ENCODE data around the gene PRKN. TPM values are rescaled to one million over a fixed set of nuclear protein-coding genes. Genes with fewer than 3 reads are reported as not detected.
A peak's percentile ranks its signal among the peaks of the same experiment; 100 is the strongest.

Gene PRKN
- total and polyA plus RNA-seq, 9 of the 15 experiments (the other 6 are each of a cell fraction or from before 2014, with no cell fraction given): 0.03 to 0.96 (median 0.15) TPM; not detected in 2

- Histone ChIP-seq H3K4me3 (no peak overlapping the region), H2AFZ (ENCODE audit: low read depth, low read length) (no peak overlapping the region), H3K27ac (ENCODE audit: extremely low read depth, low read depth, low read length) (no peak overlapping the region), H3K9ac (ENCODE audit: insufficient read depth in 1 of 2, low read depth in 2 of 2, low read length in 2 of 2) (no peak overlapping the region), H3K9me1 (ENCODE audit: control insufficient read depth, insufficient read depth, low read length) (no peaks in the 10 kb centered on the region), H3K4me2 (ENCODE audit: insufficient read depth, low read length) (no peak overlapping the region), H4K20me1 (replicated peaks; ENCODE audit: control insufficient read depth, insufficient read depth, low read length) (no peaks in the 10 kb centered on the region), H3K9me3 (replicated peaks; ENCODE audit: control insufficient read depth, insufficient read depth, low read depth, low read length) (no peaks in the 10 kb centered on the region), H3K4me1 (replicated peaks in 1 of 2; ENCODE audit: control insufficient read depth in 2 of 2, insufficient read depth in 2 of 2, low read length in 2 of 2) (no peaks in the 10 kb centered on the region), H3K79me2 (ENCODE audit: control insufficient read depth, insufficient read depth, low read length) (no peaks in the 10 kb centered on the region), H3K36me3 (ENCODE audit: control insufficient read depth, insufficient read depth, low read length) (no peaks in the 10 kb centered on the region), H3K27me3 (ENCODE audit: control insufficient read depth in 2 of 2, insufficient read depth in 2 of 2, low read length in 2 of 2) (peaks cover 2 to 7% of the 10 kb centered on the region in 2 experiments; a peak in 1 of 5 replicates)
- 1% methylated on average over 4 of the region's 4 CpGs for WGBS (ENCODE audit: insufficient coverage, low coverage, missing lambda C conversion rate)
- no peak for FAIRE-seq
- POLR2A ChIA-PET: no interaction called here
- no peak for DNase-seq (ENCODE audit: extremely low read depth in 1 of 4, low spot score in 3 of 4)
- in situ Hi-C loops (cut with MboI): no loop called here
- no peak for ATAC-seq
- BruUV-seq (replicated peaks): no TSS peak
- CTCF ChIA-PET (ENCODE audit: low intra/inter-chr PET ratio): no interaction called here
- intact Hi-C loops (cut with micrococcal nuclease): no loop called here
- peak; percentile 33; the same call in 1 of the 2 replicates for TF ChIP-seq ZNF134 (CRISPR knock-in tag; conservative IDR thresholded peaks at IDR 0.05)
- no peak for TF ChIP-seq ZFP30 (CRISPR knock-in tag; IDR thresholded peaks at IDR 0.05; ENCODE audit: borderline replicate concordance)
Observed at GRCh38 chr6:161815965-161816364, 911.6 kb downstream of the PRKN start.

GRCh38 chr6:161813156-161813555 lies 914.4 kb downstream of the PRKN start:
- Histone ChIP-seq H3K27ac (ENCODE audit: extremely low read depth, low read depth, low read length) (no peak overlapping the region), H2AFZ (ENCODE audit: low read depth, low read length) (no peak overlapping the region), H3K4me1 (replicated peaks in 1 of 2; ENCODE audit: control insufficient read depth in 2 of 2, insufficient read depth in 2 of 2, low read length in 2 of 2) (no peaks in the 10 kb centered on the region), H3K36me3 (ENCODE audit: control insufficient read depth, insufficient read depth, low read length) (no peaks in the 10 kb centered on the region), H3K9me3 (replicated peaks; ENCODE audit: control insufficient read depth, insufficient read depth, low read depth, low read length) (no peaks in the 10 kb centered on the region), H3K4me3 (no peak overlapping the region), H3K9ac (ENCODE audit: insufficient read depth in 1 of 2, low read depth in 2 of 2, low read length in 2 of 2) (no peak overlapping the region), H3K27me3 (ENCODE audit: control insufficient read depth in 2 of 2, insufficient read depth in 2 of 2, low read length in 2 of 2) (peaks cover 2 to 7% of the 10 kb centered on the region in 2 experiments; a peak in 1 of 5 replicates), H3K79me2 (ENCODE audit: control insufficient read depth, insufficient read depth, low read length) (no peaks in the 10 kb centered on the region), H3K4me2 (ENCODE audit: insufficient read depth, low read length) (no peak overlapping the region), H3K9me1 (ENCODE audit: control insufficient read depth, insufficient read depth, low read length) (no peaks in the 10 kb centered on the region), H4K20me1 (replicated peaks; ENCODE audit: control insufficient read depth, insufficient read depth, low read length) (no peaks in the 10 kb centered on the region)
- ChIA-PET CTCF (ENCODE audit: low intra/inter-chr PET ratio) (no interaction called here), POLR2A (no interaction called here)
- 2% methylated on average over 8 of the region's 8 CpGs for WGBS (ENCODE audit: insufficient coverage, low coverage, missing lambda C conversion rate)
- FAIRE-seq (no peak), DNase-seq (ENCODE audit: extremely low read depth in 1 of 4, low spot score in 3 of 4) (no peak), ATAC-seq (no peak)
- in situ Hi-C loops (cut with MboI) (no loop called here), intact Hi-C loops (cut with micrococcal nuclease) (no loop called here)
- BruUV-seq (replicated peaks): no TSS peak
- TF ChIP-seq NONO (IDR thresholded peaks at IDR 0.05; ENCODE audit: low read depth in 2 of 2, low read length in 1 of 2) (no peak), ELF4 (CRISPR knock-in tag; IDR thresholded peaks at IDR 0.05) (no peak), ZNF175 (CRISPR knock-in tag; IDR thresholded peaks at IDR 0.05; ENCODE audit: low read depth) (no peak), MAZ (CRISPR knock-in tag; conservative IDR thresholded peaks at IDR 0.05 in 1 of 2, IDR thresholded peaks at IDR 0.05 in 1 of 2) (no peak), SMAD2 (IDR thresholded peaks at IDR 0.05; ENCODE audit: low read depth, low read length) (no peak), PTTG1 (tag; IDR thresholded peaks at IDR 0.05; ENCODE audit: low read depth) (no peak), ZNF75A (CRISPR knock-in tag; IDR thresholded peaks at IDR 0.05) (no peak), E2F6 (IDR thresholded peaks at IDR 0.05; ENCODE audit: borderline replicate concordance in 1 of 2, extremely low read depth in 1 of 2, insufficient read depth in 1 of 2, insufficient read length in 1 of 2, low read depth in 1 of 2, low read length in 1 of 2, poor library complexity in 1 of 2, severe bottlenecking in 1 of 2) (no peak), ZNF785 (CRISPR knock-in tag; IDR thresholded peaks at IDR 0.05) (no peak), ZNF23 (CRISPR knock-in tag; IDR thresholded peaks at IDR 0.05) (no peak), SMARCA5 (IDR thresholded peaks at IDR 0.05) (no peak), NRF1 (conservative IDR thresholded peaks at IDR 0.05 in 1 of 2, IDR thresholded peaks at IDR 0.05 in 1 of 2) (no peak), KAT8 (IDR thresholded peaks at IDR 0.05; ENCODE audit: low read depth) (no peak), ZNF140 (CRISPR knock-in tag; IDR thresholded peaks at IDR 0.05) (no peak)
